NK-92 (cell line): ENCODE results near the gene INTS1.

Source experiments
- DNase-seq: peaks from one replicate; lab custom pipeline; 2025; ENCODE audit not compliant: unreplicated experiment; lab: John Stamatoyannopoulos, UW

INTS1 gene

DNA sequence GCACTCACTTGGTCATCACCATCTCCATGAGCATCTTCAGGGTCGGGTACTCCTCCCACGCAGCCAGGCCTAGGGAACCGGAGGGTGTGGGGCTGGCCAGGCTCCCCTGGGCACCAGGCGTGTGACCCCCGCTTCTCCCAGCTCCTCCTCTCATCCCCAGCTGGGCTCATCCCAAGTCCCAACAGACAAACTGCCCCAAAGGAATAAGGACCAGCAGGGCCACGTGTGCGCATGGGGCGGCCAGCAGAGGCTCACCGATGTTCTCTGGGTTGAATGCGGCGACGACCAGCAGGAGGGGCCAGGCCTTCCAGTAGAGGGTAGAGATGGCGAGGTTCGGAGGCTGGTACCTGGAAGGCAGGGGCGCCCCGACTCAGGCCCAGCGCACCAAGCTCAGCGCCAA lies 14.9 kb downstream of the INTS1 start:
- no peak for DNase-seq

- DNase-seq = no peak
These were observed 16.2 kb downstream of the INTS1 start for GRCh38 chr7:1488016-1488415.

DNA sequence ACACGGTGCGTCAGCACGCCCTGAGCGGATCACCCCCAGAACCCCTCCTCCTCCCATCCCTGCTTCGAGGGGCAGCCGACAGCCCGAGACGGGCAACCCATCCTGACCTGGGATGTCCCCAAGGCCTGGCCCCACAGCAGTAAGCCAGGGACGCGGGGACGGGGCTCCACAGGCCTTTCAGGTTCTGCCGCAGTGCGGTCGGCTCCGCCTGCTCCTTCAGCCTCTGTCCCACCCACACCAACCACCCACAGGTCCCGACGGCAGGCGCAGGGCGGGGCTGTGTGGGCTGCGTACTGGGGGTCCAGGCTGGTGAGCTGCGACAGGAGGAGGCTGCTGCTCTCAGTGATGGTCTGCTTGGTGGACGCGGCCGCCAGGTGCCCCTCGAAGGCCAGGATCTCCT lies 16.7 kb downstream of the INTS1 start:
- DNase-seq = no peak

DNA sequence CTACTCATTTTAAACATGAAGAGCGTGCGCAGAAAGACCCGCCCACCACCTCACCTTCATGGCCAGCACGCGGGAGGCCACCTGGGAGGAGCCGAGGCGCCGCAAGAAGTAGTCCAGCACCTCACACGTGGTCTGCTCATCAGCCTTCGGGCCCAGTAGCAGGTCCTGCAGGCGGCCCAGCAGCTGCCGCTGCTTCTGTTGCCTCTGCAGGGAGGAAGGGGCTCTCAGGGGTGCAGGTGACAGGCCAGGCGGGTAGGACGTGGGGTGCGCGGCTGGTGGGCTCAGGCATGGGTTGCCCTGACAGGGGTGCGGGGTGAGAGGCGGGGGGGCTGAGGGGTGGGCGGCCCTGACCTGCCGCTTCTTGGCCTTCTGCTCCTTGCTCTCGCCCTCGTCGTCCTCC lies 17.6 kb downstream of the INTS1 start:
- no peak for DNase-seq

DNA sequence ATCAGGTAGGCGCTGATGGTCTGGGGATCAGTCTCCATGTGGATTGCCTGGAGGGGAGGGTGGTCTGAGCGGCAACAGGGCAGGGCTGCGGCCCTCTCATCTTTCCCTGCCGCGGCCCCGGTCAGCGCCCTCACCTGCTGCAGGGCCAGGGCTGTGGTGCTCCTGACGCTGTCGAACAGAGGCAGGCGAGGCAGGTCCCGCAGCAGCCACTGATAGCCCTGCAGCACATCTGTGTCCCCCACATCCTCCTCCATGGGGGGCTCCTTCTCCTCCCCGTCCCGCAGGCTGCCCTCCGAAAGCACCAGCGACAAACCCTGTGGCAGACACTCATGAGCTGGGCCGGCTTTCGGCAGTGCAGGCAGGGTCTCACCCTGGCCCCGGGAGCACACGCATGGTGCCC lies 19.0 kb downstream of the INTS1 start:
- DNase-seq = no peak

DNA sequence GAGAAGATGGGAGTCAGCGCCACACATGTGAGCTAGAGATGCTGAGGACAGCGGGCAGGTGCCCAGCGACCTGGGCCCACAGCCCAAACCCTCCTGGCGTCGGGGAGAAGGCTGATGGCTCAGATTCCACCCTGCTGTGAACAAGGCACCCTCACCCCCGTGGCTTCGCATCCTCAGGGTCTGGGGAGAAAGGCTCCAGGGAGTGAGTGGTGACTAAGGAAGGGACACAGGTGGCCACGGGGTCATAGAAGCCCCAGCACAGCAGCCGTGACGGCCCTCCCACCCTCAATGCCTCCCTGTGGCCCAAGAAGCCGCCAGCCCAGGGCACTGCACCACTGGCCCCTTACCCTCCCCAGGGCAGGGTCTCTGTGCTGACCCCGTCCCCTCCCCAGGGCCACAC lies 19.6 kb downstream of the INTS1 start:
- no peak for DNase-seq

DNA sequence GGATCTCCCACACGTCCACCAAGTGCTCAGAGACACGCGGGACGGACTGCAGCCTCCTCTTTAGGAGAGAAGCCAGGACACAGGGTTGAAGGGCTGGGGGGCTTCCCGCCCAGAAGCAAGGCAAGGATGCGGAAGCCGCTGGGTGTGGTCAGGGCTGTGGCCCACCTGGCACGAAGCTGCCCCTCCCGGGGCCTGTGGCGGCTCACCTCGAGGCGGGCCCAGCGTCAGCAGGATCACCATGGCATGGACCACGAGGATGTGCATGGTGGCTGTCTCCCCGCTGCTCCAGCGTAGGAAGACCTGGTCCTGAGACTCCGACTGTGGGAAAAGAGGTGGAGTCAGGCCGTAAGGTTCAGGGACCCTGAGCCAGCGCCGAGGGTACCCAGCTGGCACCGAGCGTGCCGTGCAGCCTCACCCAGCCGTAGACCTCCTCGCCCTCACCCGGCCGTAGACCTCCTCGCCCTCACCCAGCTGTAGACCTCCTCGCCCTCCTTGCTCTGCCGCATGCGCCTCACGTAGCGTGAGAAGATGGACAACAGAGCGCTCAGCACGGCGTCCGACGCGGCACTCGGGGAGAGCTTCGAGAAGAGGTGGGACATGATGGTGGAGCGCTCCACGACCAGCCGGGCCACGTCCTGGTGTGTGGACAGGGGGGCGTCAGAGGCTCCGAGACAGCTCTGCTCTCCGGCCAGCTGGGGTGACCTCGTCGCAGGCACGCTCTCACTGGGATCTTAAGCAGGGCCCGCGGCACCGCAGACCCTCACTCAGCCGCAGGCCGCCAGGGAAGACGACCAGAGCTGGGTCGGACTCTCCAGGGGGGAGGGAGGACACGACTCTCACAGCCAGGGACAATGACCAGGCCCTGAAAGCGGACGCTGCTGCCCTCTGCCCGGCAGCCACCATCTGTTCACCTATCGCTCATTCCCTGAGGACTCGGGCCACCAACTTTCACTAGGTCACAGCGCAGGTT lies 20.4 kb downstream of the INTS1 start:
- DNase-seq = no peak

DNA sequence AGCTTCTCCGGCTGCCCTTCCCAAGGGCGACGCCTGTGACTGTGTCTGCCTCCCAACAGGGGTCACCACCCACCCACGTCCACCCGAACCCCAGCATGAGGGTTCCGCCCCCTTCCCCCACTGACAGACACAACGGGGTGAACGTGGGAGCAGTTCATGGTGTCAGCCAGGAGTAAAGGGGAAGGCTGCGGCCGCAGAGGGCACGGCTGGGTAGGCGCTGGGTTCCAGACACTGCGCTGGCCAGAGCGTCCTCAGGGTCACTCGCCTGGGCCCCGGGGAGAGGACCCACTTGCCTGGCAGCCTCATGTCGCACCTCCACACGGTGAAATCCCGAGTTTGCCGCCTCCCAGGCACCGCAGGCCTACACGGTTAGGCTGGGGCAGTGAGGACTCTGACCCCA lies 21.1 kb downstream of the INTS1 start:
- no peak for DNase-seq

DNA sequence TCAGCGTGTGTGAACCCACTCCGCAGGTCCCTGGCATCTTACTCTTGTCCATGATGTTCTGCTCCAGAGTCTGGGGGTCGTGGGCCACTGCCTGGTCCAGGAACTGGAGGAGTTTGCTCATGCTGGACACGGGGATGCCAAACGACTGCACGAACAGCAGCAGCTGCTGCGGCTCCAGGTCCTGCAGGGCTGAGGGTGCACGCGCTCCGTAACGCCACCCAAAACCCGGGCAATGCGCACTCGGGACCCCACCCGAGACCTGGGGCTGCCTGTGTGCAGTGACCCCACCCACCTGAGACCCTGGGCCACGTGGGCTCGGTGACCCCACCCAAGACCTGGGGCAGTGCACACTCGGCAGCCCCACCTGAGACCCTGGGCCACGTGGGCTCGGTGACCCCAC lies 22.9 kb downstream of the INTS1 start:
- DNase-seq = no peak

GRCh38 chr7:1480670-1481069 lies 23.5 kb downstream of the INTS1 start:
- no peak for DNase-seq

DNA sequence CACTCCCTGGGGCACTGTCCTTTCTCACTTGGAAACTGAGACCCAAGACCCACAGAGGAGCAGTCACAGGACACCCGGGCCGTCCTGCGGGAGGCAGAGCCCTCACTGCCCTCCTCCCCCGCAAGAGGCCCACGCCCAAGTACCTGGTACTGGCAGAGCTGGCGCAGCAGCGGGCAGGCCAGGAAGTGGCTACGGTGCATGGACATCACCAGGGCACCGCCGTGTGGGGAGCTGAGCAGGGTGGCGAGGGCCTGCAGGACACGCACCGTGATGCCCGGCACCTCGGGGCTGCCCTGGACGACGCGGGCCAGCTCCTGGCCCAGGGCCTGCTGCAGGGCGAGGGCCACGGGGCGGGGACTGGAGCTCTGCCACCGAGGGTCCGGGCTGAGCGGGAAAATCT lies 24.9 kb downstream of the INTS1 start:
- DNase-seq = no peak

GRCh38 chr7:1478480-1478879 lies 25.7 kb downstream of the INTS1 start:
- DNase-seq = no peak

GRCh38 chr7:1476859-1477258 lies 27.3 kb downstream of the INTS1 start:
- DNase-seq = no peak

- no peak for DNase-seq
These were observed 28.2 kb downstream of the INTS1 start for GRCh38 chr7:1475991-1476390.

DNA sequence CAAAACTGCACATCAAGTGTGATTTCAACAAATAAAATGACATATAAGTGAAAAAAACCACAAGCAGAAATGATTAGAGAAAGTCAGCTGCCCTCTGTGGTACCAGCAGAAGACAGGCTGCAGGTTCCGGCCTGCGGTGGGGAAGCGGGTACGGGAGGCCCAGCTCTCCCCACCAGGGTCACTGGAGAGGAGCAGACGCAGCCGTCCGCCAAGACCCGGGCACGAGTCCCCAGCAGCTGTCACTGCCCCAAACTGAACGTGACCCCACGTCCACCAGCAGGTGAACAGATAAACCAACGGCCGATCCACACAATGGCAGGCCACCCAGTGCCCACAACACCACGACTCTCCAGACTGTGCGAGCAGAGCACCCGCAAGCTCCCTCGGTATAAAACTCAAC lies 28.8 kb downstream of the INTS1 start:
- DNase-seq = no peak

- no peak for DNase-seq
These were observed 29.5 kb downstream of the INTS1 start for GRCh38 chr7:1474736-1475135.

DNA sequence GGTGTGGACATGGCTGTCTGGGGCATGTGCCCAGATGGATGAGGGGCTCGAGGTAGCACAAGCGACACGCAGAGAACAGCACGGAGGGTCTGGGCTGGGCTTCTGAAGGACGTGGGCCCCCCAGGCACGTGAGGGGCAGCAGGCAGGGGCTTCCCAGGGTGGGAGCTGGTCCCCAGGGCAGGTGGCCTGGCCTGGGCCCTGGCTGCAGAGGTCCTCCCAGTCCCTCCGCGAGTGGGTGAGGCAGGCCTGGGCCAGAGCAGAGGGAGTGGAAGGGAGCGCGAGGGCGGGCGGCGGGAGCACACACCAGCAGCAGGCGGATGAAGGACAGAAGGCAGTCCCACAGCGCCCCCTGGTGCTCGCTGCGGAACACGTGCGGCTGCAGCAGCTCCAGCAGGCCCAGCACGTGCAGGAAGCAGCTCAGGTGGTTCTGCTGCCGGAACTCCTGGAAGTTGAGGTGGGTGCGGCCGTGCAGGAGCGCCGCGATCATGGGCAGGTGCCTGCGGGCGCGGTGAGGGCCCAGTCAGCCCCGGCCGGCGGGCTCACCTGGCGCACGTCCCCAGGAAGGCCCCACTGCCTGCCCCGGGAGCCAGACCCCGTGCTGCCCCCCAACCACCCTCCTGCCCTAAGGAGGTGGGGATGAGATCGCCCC lies 30.2 kb downstream of the INTS1 start:
- peak; percentile 7 for DNase-seq

GRCh38 chr7:1470901-1471300 lies 33.3 kb downstream of the INTS1 start:
- DNase-seq = no peak

DNA sequence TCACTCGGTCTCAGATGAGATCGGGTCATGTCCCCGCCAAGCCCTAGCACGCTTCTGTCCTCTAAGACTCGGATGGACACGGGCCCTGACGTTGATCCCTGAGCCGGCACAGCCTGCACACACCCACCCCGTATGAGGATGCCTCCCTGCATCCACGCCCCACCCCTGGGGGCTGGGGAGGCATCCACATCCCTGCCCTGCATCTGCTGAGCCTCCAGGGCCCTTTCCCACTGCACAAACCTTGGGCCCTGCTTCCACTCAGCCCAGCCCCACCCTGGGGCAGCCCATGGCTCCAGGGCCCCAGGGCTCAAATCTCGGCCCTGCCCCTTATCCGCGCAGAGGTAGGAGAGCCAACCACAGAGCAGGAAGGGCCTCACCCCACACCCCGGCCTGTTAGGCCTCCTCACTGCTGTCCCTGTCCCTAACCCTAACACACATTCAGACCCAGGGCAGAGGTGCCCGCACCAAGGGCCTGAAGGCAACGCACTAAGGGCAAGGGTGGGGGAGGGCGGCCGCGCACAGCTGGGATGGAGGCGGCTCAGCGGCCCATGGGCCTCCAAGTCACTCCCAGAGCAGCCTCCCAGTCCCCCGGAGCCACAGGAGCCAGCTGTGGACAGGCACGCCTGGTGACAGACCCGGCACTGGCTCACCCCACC lies 35.4 kb downstream of the INTS1 start:
- no peak for DNase-seq

DNA sequence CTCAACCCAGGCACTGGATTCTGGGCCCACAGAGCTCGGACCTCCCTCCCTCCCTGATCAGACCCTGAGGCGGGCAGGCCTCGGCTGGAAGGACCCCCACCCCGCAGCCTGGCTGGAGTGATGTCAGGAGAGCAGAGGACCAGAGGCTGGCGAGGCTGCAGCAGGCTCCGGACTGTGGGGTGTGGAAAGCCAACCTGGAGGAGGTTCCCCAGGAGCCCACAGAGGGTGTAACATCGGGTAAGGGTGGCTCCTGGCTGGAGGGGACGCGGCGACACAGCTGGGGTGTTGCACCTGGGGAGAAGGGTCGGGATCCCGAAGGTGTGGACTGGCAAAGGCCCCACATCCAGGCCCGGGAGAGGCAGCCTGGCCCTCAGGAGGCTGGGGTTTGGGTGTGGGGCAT lies 36.0 kb downstream of the INTS1 start:
- no peak for DNase-seq

DNA sequence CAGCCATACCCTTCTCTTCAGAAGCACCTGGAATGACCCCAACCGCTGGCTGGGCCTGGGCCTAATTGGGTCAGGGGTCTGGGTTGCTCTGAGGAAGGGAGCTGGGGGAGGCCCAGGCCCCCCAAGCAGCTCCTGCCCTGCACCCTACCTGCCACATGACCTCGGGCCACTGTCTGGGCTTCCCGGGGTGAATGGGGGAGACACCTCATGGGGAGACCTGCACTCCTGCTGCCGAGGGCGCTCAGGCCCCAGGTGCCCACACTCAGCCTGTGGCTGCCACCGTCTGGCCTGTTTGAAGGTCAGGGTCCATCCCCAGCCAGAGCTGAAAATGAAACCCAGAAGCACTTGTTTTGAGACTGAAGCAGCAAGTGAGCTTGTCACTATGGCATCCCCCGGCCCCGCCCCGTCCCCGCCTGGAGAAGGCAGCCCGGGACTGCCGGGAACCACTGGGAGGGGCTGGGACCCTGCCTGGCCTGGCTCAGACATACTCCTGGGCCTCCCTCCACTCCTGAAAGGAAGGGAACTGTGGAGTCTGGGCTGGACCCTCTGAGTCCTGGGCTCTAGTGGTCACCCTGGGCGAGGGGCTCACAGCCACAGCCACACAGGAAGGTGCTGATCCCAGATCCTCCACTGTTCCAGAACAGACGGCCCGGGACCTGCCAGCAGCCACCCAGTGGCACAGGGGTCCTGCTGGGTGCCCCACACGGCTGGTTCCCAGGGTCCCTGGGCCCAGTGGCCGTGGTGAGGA lies 37.5 kb downstream of the INTS1 start:
- DNase-seq = no peak
